K562 (cell line): ENCODE results near the gene CGREF1. TPM values are rescaled to one million over a fixed set of nuclear protein-coding genes. Genes with fewer than 3 reads are reported as not detected.
A peak's percentile ranks its signal among the peaks of the same experiment; 100 is the strongest.

ENCODE experiments used
- ATAC-seq: fragments of 200-7000 bp; cut with Tn5 transposase; 3 replicates; pipeline ENCODE4 v1.9.1; 2020; ENCODE audit warnings: moderate library complexity
- BruUV-seq: library from RNA; stranded (reverse); fragments of 400-500 nt; replicated peaks from 2 replicates; lab custom pipeline; 2021; lab: Mats Ljungman, UMichigan
- CTCF ChIA-PET: fragments of 300-600 bp; formaldehyde crosslinking; extraction: SDS; loops from one replicate; lab custom pipeline; 2021; ENCODE audit warnings: low intra/inter-chr PET ratio; lab: Yijun Ruan, JAX
- POLR2A ChIA-PET: fragments of 300-600, 350-650 bp; sonication (Branson Sonifier 250); formaldehyde crosslinking; extraction: SDS; loops from one replicate; lab custom pipeline; 2021; ENCODE audit warnings: antibody characterized with exemption, inconsistent platforms; lab: Yijun Ruan, JAX
- DNase-seq, 4 experiments: peaks; one replicate each; pipeline versions ENCODE4 v3.0.0 to v3.0.0-alpha.2; 2011 to 2018; ENCODE audit warnings: low spot score in 3 of 4, mixed read lengths in 3 of 4; ENCODE audit errors: extremely low read depth in 1 of 4
- FAIRE-seq: peaks from 2 replicates; lab custom pipeline; 2011; peaks lifted over from hg19 to GRCh38; lab: Jason Lieb, UNC
- H2AFZ ChIP-seq: 2 replicates; pipeline ENCODE4 v1.6.0; 2011; ENCODE audit warnings: low read depth, low read length, control low read depth, inconsistent platforms
- H3K27ac ChIP-seq: fragments of 200-600 bp; 3 replicates; pipeline ENCODE4 v1.8.0; 2011; ENCODE audit warnings: low read depth, mild to moderate bottlenecking, control low read depth, inconsistent platforms, low read length, moderate library complexity, mixed read lengths; ENCODE audit errors: extremely low read depth
- H3K27me3 ChIP-seq, 2 experiments: fragments of 300-600 bp in 1 of 2; 2 replicates in 1 of 2; 3 replicates in 1 of 2; pipeline versions ENCODE4 v1.6.0 to v1.8.0; 2011; ENCODE audit warnings: inconsistent platforms in 2 of 2, low read length in 2 of 2, mild to moderate bottlenecking in 1 of 2, mixed read lengths in 1 of 2, moderate library complexity in 1 of 2; ENCODE audit not compliant: control insufficient read depth in 2 of 2, insufficient read depth in 2 of 2
- H3K36me3 ChIP-seq: fragments of 300-600 bp; 3 replicates; pipeline ENCODE4 v1.8.0; 2011; ENCODE audit warnings: mild to moderate bottlenecking, low read length, inconsistent platforms; ENCODE audit not compliant: control insufficient read depth, insufficient read depth
- H3K4me1 ChIP-seq, 2 experiments: fragments of 200-600 bp in 1 of 2; replicated peaks in 1 of 2; 2 replicates in 1 of 2; 3 replicates in 1 of 2; pipeline versions ENCODE4 v1.5.1 to v1.8.0; 2011; ENCODE audit warnings: inconsistent platforms in 2 of 2, low read length in 2 of 2, mild to moderate bottlenecking in 1 of 2, mixed read lengths in 1 of 2, moderate library complexity in 1 of 2; ENCODE audit not compliant: control insufficient read depth in 2 of 2, insufficient read depth in 2 of 2
- H3K4me2 ChIP-seq: 2 replicates; pipeline ENCODE4 v1.6.1; 2011; ENCODE audit warnings: low read length, control low read depth, inconsistent platforms, mixed read lengths; ENCODE audit not compliant: insufficient read depth
- H3K4me3 ChIP-seq: fragments of 200-600 bp; sonication (generic), shearing (Covaris generic); 2 replicates; pipeline ENCODE4 v1.5.1; 2016; ENCODE audit warnings: control low read depth, inconsistent platforms
- H3K79me2 ChIP-seq: fragments of 200-600 bp; 3 replicates; pipeline ENCODE4 v1.8.0; 2011; ENCODE audit warnings: low read length, inconsistent platforms; ENCODE audit not compliant: control insufficient read depth, insufficient read depth
- H3K9ac ChIP-seq, 2 experiments: 2 replicates each; pipeline versions ENCODE4 v1.6.0 to v1.6.1; 2011; ENCODE audit warnings: low read depth in 2 of 2, low read length in 2 of 2, control low read depth in 1 of 2, inconsistent platforms in 1 of 2, mild to moderate bottlenecking in 1 of 2, mixed read lengths in 1 of 2; ENCODE audit not compliant: insufficient read depth in 1 of 2
- H3K9me1 ChIP-seq: one replicate; pipeline ENCODE4 v1.6.0; 2011; ENCODE audit warnings: inconsistent platforms, mild to moderate bottlenecking, low read length, moderate library complexity; ENCODE audit not compliant: control insufficient read depth, insufficient read depth
- H3K9me3 ChIP-seq: replicated peaks from 2 replicates; pipeline ENCODE4 v1.5.1; 2011; ENCODE audit warnings: low read depth, low read length, inconsistent platforms; ENCODE audit not compliant: control insufficient read depth, insufficient read depth
- H4K20me1 ChIP-seq: replicated peaks from 2 replicates; pipeline ENCODE4 v1.6.1; 2011; ENCODE audit warnings: low read length, inconsistent platforms, mixed read lengths; ENCODE audit not compliant: control insufficient read depth, insufficient read depth
- NONO ChIP-seq, 2 experiments: fragments of 200-400 bp in 1 of 2; fragments of 450-650 bp in 1 of 2; formaldehyde crosslinking in 1 of 2; IDR thresholded peaks; 2 replicates each; pipeline ENCODE4 v1.6.1; 2017; ENCODE audit warnings: low read depth in 2 of 2, mild to moderate bottlenecking in 2 of 2, moderate library complexity in 2 of 2, low read length in 1 of 2
- ZBTB33 ChIP-seq: sonication (generic); formaldehyde crosslinking; IDR thresholded peaks from 2 replicates; pipeline ENCODE4 v1.8.1; 2023; ENCODE audit warnings: mild to moderate bottlenecking, missing genetic modification reagents
- WGBS: fragments of 100-300 bp; shearing (Covaris generic); methylation state at CpG from one replicate; pipeline ENCODE4 v1.1.6; 2016; ENCODE audit warnings: low coverage, mixed read lengths; ENCODE audit not compliant: insufficient coverage; ENCODE audit errors: missing lambda C conversion rate; 5-methylcytosine and 5-hydroxymethylcytosine counted together
- in situ Hi-C: fragments of 300-500 bp; cut with MboI; formaldehyde crosslinking; loops from 4 replicates; pipeline ENCODE4 v1.15.0; 2018; ENCODE audit warnings: inconsistent platforms, mixed read lengths
- intact Hi-C: fragments of 100-400 bp; cut with micrococcal nuclease; formaldehyde crosslinking; loops from 2 replicates; pipeline ENCODE4 v1.14.2; 2022
- polyA plus RNA-seq, 8 experiments: library from polyadenylated mRNA; depleted of rRNA in 4 of 8; stranded (reverse) in 5 of 8; unstranded in 3 of 8; fragments of >200 nt; fragmentation: Nextera tagmentation in 2 of 8; fragmentation: Illumina TruSeq in 1 of 8; extraction: Ambion mirVana in 2 of 8; extraction: Trizol in 1 of 8; gene quantifications; 2 replicates each; pipeline versions ENCODE4 v1.2.1 to v1.2.3, GENCODE V29; 2011 to 2014; ENCODE audit warnings: inconsistent platforms in 1 of 8, missing spikeins in 1 of 8
- total RNA-seq, 7 experiments: library from RNA; depleted of rRNA in 6 of 7; stranded (reverse); fragments of >200 nt in 6 of 7; fragmentation: Illumina TruSeq in 2 of 7; extraction: Trizol in 2 of 7; gene quantifications; 2 replicates each; pipeline versions ENCODE4 v1.2.1 to v1.2.3, GENCODE V29; 2011 to 2021; ENCODE audit warnings: low replicate concordance in 1 of 7

Gene CGREF1
- total and polyA plus RNA-seq, 9 of the 15 experiments (the other 6 are each of a cell fraction or from before 2014, with no cell fraction given): 0.07 to 0.50 (median 0.37) TPM

GRCh38 chr2:27079233-27080139, 39.4 kb downstream of the CGREF1 start:
- H3K4me2 ChIP-seq: no peak overlapping the region
- ChIA-PET CTCF (no interaction called here), POLR2A (interaction anchor here (0.7 to 1.0 kb wide), 5 partner anchors 8 to 121 kb away, joined by 3 read pairs; no protein-coding TSS in a partner anchor)
- no peaks in the 10 kb centered on the region for H3K9me3 ChIP-seq
- H3K36me3 ChIP-seq: no peaks in the 10 kb centered on the region
- intact Hi-C loops: loop anchor here (2.0 kb wide), 2 partner anchors 29 to 233 kb away; partner anchors contain the start of gene AGBL5
- peaks cover 63 to 65% of the 10 kb centered on the region in 2 experiments for H3K4me1 ChIP-seq
- H3K27ac ChIP-seq: no peak overlapping the region
- DNase-seq (no peak), FAIRE-seq (no peak), ATAC-seq (no peak)
- H3K79me2 ChIP-seq: no peaks in the 10 kb centered on the region
- no peaks in the 10 kb centered on the region for H4K20me1 ChIP-seq
- in situ Hi-C loops: no loop called here
- H3K27me3 ChIP-seq: no peaks in the 10 kb centered on the region
- 85% methylated on average over 13 of the region's 14 CpGs for WGBS
- peaks cover 4% of the 10 kb centered on the region for H3K9me1 ChIP-seq
- H3K4me3 ChIP-seq: no peak overlapping the region
- BruUV-seq: no TSS peak
- peak overlapping the region in 1 of 2 experiments; percentile 77; a peak in 2 of 4 replicates for H3K9ac ChIP-seq
- TF ChIP-seq NONO (IDR thresholded peaks at IDR 0.05; ENCODE audit: low read depth in 2 of 2, low read length in 1 of 2) (no peak), ZBTB33 (CRISPR knock-in tag) (0 out of 2 replicates have a peak, but pooled peaks have one; percentile 2)
- peak overlapping the region; percentile 90 for H2AFZ ChIP-seq
